NCI-H2081 (cell line): ENCODE results near the gene CNGB1.
"Not testable (repeated sequence)": the region's sequence is repeated elsewhere in the genome, so short reads cannot be mapped to it uniquely, and the experiment has no call there.

Experiments used
- DNase-seq, 2 experiments: peaks; one replicate each; lab custom pipeline; 2025; lab: John Stamatoyannopoulos, UW

Gene CNGB1

GRCh38 chr16:57886427-57886826, 84.5 kb downstream of the CNGB1 start:
- no peak for DNase-seq

- no peak for DNase-seq
These were observed 86.2 kb downstream of the CNGB1 start for GRCh38 chr16:57884655-57885133.

DNA sequence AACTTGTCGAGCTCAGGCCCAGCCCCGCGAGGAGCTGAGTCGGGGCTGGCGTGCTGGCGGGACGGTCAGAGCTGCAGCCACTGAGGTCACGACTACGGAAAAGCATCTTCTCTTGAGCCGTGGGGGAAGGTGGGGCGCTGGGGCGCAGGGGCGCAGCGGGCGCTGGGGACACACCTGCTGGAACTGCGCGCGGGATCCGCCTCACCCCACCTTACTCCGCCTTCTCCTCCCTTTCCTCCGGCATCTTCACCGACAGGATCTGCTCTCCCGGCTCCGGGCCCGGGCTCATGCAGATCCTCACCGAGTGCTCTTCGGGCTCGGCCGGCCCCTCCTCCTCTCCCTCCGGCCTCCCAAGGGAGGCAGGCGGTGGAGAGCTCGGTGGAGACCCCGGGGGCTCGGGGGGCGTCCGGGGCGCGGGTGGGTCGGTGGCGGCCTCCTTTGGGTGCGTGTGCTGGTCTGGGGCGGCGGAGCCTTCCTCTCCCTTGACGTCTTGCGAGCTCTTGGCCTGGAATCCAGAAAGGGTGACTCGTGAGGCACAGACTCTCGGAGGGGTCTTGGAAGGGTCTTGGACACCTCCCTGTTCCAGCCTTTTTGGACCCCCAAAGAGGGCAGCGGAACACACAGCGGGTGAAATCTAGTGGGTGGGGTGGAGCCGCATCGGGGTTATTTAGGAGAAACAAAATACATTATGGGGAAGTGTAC, 86.8 kb downstream of the CNGB1 start:
- no peak for DNase-seq

DNA sequence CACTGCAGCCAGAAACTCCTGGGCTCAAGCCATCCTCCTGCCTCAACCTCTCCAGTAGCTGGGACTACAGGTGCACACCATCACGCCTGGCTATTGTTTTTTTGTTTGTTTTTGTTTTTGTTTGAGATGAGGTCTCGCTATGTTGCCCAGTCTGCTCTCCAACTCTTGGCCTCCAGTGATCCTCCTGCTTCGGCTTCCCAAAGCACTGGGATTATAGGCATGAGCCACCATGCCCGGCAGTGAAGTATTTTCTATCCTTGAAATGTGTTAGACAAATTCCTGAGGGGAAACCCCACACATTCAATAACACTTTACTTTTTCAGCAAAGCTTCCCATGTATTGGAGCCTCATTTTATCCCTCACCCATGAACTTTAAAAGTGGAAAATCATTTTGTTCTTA, 87.4 kb downstream of the CNGB1 start:
- no peak for DNase-seq

- DNase-seq, result no peak
These were observed 88.1 kb downstream of the CNGB1 start for GRCh38 chr16:57882792-57883191.

DNA sequence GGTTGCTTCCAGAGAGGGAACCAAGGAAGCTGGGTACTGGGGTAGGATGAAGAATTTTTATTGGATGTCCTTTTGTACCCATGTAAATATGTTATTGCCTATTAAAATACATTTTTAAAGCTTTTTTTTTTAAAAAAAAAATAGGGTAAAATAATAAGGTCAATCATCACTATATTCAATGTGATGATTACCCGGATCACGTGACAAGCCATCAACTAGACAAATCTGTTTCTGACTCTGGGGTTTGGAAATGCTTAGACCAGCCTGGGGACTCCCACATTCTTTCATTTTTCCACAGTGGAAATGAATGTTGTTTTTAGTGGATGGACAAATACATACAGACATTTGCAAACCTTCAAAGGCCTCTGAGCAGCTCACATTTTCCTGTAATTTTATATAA, 88.7 kb downstream of the CNGB1 start:
- no peak for DNase-seq

GRCh38 chr16:57878586-57878985, 92.3 kb downstream of the CNGB1 start:
- no peak for DNase-seq

DNA sequence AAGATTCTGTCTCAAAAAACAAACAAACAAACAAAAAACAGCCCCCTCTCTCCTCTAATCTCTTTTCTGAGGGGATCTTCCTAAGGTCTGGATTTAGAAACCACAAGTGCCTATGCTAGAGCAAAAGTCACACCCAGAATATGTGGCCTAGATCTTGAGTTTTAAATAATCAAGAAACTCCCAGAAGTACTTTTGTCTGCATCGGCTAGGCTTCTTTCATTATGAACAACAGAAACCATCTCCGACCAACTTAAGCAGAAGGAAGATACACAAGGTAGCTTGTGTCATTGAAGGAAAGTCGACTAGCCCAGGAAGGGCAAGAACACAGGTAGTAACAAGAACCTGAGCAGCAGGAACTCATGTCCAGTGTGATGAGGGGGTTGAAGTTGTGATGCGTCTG, 94.7 kb downstream of the CNGB1 start:
- no peak for DNase-seq

DNA sequence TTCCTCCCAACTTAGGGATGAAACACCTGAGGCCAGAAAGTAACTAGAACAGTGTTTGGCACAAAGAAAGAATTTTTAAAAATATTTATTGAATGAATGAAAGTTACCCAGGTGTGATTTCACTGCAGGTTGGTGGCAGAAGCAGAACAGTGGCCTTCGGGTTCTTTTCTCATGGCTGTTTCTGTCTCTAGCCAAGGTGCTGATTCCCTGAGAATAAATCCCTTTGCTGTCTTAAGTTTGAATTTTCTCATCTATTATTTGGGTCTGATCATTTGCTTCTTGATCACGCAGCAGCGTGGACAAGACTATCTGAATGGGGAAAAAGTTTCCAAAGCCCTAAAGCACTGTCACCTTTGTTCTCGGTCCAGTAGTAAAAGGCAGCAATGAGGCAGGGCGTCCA, 95.6 kb downstream of the CNGB1 start:
- DNase-seq, result no peak

DNA sequence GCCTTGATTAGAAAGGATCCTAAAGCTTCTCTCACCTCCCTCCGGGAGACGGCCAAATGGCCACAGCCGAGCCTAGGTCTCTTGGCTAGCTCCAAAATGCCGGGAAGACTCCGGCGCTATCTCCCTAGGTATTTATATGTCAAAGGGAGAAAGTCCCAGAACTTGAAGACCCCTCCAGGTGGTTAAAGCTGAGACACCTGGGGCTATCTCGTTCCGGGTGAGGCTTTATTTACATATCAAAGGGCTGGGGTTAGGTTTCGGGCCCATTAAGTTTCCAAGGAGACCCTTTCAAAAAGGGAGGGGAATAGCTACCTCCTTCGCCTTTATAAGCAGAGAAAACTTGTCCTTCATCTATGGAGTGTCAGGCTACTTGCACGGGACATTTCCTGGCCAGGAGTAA, 97.7 kb downstream of the CNGB1 start:
- no peak for DNase-seq

- DNase-seq, result not testable (repeated sequence)
These were observed 98.2 kb downstream of the CNGB1 start for GRCh38 chr16:57872764-57873163.

- no peak for DNase-seq
These were observed 99.5 kb downstream of the CNGB1 start for GRCh38 chr16:57871456-57871855.

GRCh38 chr16:57870753-57871454, 100.0 kb downstream of the CNGB1 start:
- DNase-seq, result no peak

- no peak for DNase-seq
These were observed 101.9 kb downstream of the CNGB1 start for GRCh38 chr16:57868913-57869520.

- peak in 1 of 2 experiments; percentile 53 for DNase-seq
These were observed 103.8 kb downstream of the CNGB1 start for GRCh38 chr16:57867000-57867561.

DNA sequence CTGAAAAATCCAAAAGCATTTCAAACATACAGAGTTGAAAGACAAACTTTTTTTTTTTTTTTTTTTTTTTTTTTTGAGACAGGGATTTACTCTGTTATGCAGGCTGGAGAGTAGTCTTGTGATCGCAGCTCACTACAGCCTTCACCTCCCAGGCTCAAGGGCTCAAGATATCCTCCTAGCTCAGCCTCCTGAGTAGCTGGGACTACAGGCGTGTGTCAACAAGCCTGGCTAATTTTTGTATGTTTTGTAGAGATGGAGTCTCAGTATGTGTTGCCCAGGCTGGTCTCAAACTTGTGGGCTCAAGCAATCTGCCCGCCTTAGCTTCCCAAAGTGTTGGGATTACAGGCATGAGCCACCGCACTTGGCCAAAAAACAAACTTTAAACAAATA, 104.4 kb downstream of the CNGB1 start:
- DNase-seq, result no peak

- no peak for DNase-seq
These were observed 105.0 kb downstream of the CNGB1 start for GRCh38 chr16:57865746-57866528.

GRCh38 chr16:57863434-57864160, 107.3 kb downstream of the CNGB1 start:
- DNase-seq, result peak in 1 of 2 experiments; percentile 47

GRCh38 chr16:57862698-57863433, 108.1 kb downstream of the CNGB1 start:
- DNase-seq, result no peak

- DNase-seq, result peak in 1 of 2 experiments; percentile 30
These were observed 111.6 kb downstream of the CNGB1 start for GRCh38 chr16:57859331-57859730.

DNA sequence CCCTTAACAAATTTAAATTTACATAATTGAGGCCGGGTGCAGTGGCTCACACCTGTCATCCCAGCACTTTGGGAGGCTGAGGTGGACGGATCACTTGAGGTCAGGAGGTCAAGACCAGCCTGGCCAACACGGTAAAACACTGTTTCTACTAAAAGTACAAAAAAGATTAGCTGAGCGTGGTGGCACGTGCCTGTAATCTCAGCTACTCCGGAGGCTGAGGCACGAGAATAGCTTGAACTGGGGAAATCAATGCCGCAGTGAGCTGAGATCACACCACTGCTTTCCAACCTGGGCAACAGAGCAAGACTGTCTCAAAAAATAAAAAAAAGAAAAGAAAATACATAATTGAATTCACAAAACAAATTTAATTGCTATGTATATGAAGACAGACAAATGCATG, 112.3 kb downstream of the CNGB1 start:
- DNase-seq, result no peak
